Rectal smooth muscle tissue (tissue), 1 donor: ENCODE data around the gene ELOVL6.

Source experiments
- H3K27ac ChIP-seq: one replicate; pipeline ENCODE4 v1.7.0; 2013; ENCODE audit warnings: low read depth, low read length, inconsistent platforms
- H3K27me3 ChIP-seq: one replicate; pipeline ENCODE4 v1.7.0; 2013; ENCODE audit warnings: low read length; ENCODE audit not compliant: control insufficient read depth, insufficient read depth
- H3K36me3 ChIP-seq: one replicate; pipeline ENCODE4 v1.7.0; 2013; ENCODE audit warnings: low read length; ENCODE audit not compliant: control insufficient read depth, insufficient read depth
- H3K4me1 ChIP-seq: one replicate; pipeline ENCODE4 v1.7.0; 2013; ENCODE audit warnings: low read length; ENCODE audit not compliant: control insufficient read depth, insufficient read depth
- H3K4me3 ChIP-seq: one replicate; pipeline ENCODE4 v1.7.0; 2013; ENCODE audit warnings: low read length
- H3K9ac ChIP-seq: one replicate; pipeline ENCODE4 v1.7.0; 2013; ENCODE audit warnings: low read length

ELOVL6 gene

GRCh38 chr4:110152386-110152785 is 46.0 kb downstream of the ELOVL6 start:
- no peak overlapping the region for H3K9ac ChIP-seq
- no peak overlapping the region for H3K27ac ChIP-seq
- no peak overlapping the region for H3K4me3 ChIP-seq
- no peaks in the 10 kb centered on the region for H3K4me1 ChIP-seq
- H3K36me3 ChIP-seq = no peaks in the 10 kb centered on the region
- no peaks in the 10 kb centered on the region for H3K27me3 ChIP-seq

GRCh38 chr4:110149089-110149488 is 49.3 kb downstream of the ELOVL6 start:
- no peak overlapping the region for H3K27ac ChIP-seq
- H3K4me3 ChIP-seq = no peak overlapping the region
- H3K4me1 ChIP-seq = no peaks in the 10 kb centered on the region
- H3K27me3 ChIP-seq = no peaks in the 10 kb centered on the region
- no peak overlapping the region for H3K9ac ChIP-seq
- H3K36me3 ChIP-seq = no peaks in the 10 kb centered on the region

- Histone ChIP-seq H3K27me3 (no peaks in the 10 kb centered on the region), H3K36me3 (no peaks in the 10 kb centered on the region), H3K9ac (no peak overlapping the region), H3K4me1 (no peaks in the 10 kb centered on the region), H3K27ac (no peak overlapping the region), H3K4me3 (no peak overlapping the region)
These were observed 56.0 kb downstream of the ELOVL6 start for GRCh38 chr4:110142461-110142860.

GRCh38 chr4:110139815-110140214 is 58.6 kb downstream of the ELOVL6 start:
- H3K27ac ChIP-seq = no peak overlapping the region
- no peaks in the 10 kb centered on the region for H3K27me3 ChIP-seq
- no peak overlapping the region for H3K9ac ChIP-seq
- H3K4me3 ChIP-seq = no peak overlapping the region
- no peaks in the 10 kb centered on the region for H3K4me1 ChIP-seq
- H3K36me3 ChIP-seq = no peaks in the 10 kb centered on the region

- Histone ChIP-seq H3K4me3 (no peak overlapping the region), H3K27me3 (no peaks in the 10 kb centered on the region), H3K36me3 (no peaks in the 10 kb centered on the region), H3K4me1 (no peaks in the 10 kb centered on the region), H3K9ac (no peak overlapping the region), H3K27ac (no peak overlapping the region)
These were observed 59.3 kb downstream of the ELOVL6 start for GRCh38 chr4:110139111-110139510.

- no peak overlapping the region for H3K4me3 ChIP-seq
- H3K27me3 ChIP-seq = no peaks in the 10 kb centered on the region
- H3K36me3 ChIP-seq = no peaks in the 10 kb centered on the region
- no peaks in the 10 kb centered on the region for H3K4me1 ChIP-seq
- no peak overlapping the region for H3K27ac ChIP-seq
- H3K9ac ChIP-seq = no peak overlapping the region
These were observed 59.9 kb downstream of the ELOVL6 start for GRCh38 chr4:110138551-110138950.

GRCh38 chr4:110137829-110138228 is 60.6 kb downstream of the ELOVL6 start:
- Histone ChIP-seq H3K4me1 (no peaks in the 10 kb centered on the region), H3K4me3 (no peak overlapping the region), H3K36me3 (no peaks in the 10 kb centered on the region), H3K27me3 (no peaks in the 10 kb centered on the region), H3K27ac (no peak overlapping the region), H3K9ac (no peak overlapping the region)

GRCh38 chr4:110135523-110135922 is 62.9 kb downstream of the ELOVL6 start:
- Histone ChIP-seq H3K4me3 (no peak overlapping the region), H3K4me1 (no peaks in the 10 kb centered on the region), H3K36me3 (no peaks in the 10 kb centered on the region), H3K27ac (no peak overlapping the region), H3K27me3 (no peaks in the 10 kb centered on the region), H3K9ac (no peak overlapping the region)

- no peak overlapping the region for H3K27ac ChIP-seq
- no peaks in the 10 kb centered on the region for H3K36me3 ChIP-seq
- no peak overlapping the region for H3K4me3 ChIP-seq
- no peaks in the 10 kb centered on the region for H3K27me3 ChIP-seq
- H3K9ac ChIP-seq = no peak overlapping the region
- H3K4me1 ChIP-seq = no peaks in the 10 kb centered on the region
These were observed 63.3 kb downstream of the ELOVL6 start for GRCh38 chr4:110135076-110135475.

GRCh38 chr4:110134269-110134869 is 64.0 kb downstream of the ELOVL6 start:
- Histone ChIP-seq H3K27me3 (no peaks in the 10 kb centered on the region), H3K4me3 (no peak overlapping the region), H3K4me1 (no peaks in the 10 kb centered on the region)

GRCh38 chr4:110132816-110133719 is 65.3 kb downstream of the ELOVL6 start:
- H3K9ac ChIP-seq = no peak overlapping the region
- H3K27ac ChIP-seq = no peak overlapping the region
- no peaks in the 10 kb centered on the region for H3K4me1 ChIP-seq
- H3K27me3 ChIP-seq = no peaks in the 10 kb centered on the region
- H3K36me3 ChIP-seq = no peaks in the 10 kb centered on the region
- no peak overlapping the region for H3K4me3 ChIP-seq

More at GRCh38 chr4:110134269-110134869, 64.0 kb downstream of the ELOVL6 start:
- H3K36me3 ChIP-seq = no peaks in the 10 kb centered on the region
- no peak overlapping the region for H3K9ac ChIP-seq
- H3K27ac ChIP-seq = no peak overlapping the region

- no peak overlapping the region for H3K4me3 ChIP-seq
- H3K27me3 ChIP-seq = no peaks in the 10 kb centered on the region
- no peak overlapping the region for H3K9ac ChIP-seq
- H3K4me1 ChIP-seq = no peaks in the 10 kb centered on the region
- no peaks in the 10 kb centered on the region for H3K36me3 ChIP-seq
- H3K27ac ChIP-seq = no peak overlapping the region
These were observed 66.5 kb downstream of the ELOVL6 start for GRCh38 chr4:110131916-110132315.
